ENCODE measurements around the gene GLT1D1. TPM values are rescaled to one million over a fixed set of nuclear protein-coding genes. Genes with fewer than 3 reads are reported as not detected.

Gene GLT1D1
- total RNA-seq, 1 experiment from 2014 or later: not detected

DNA sequence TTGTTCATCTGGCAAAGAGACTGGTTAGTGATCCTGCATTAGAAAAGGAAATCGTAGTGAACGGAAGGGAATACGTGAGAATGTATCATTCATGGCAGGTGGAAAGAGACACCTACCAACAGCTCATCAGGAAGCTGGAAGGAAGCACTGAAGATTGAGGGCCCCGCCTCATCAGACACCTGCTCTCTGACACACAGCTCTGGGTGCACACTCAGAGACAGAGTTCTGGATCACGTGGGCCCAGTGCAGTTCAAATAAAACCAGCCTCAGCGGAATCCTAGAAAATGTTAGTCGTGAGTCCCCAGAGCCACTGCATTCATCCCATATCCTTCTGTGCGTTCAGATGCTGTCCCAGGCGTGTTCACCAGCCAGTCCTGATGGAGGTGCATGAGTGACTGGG lies 129.7 kb downstream of the GLT1D1 start:
- H4K20me1 ChIP-seq (ENCODE audit: low read length): no peaks in the 10 kb centered on the region
- H3K27ac ChIP-seq (ENCODE audit: low read length): no peak overlapping the region
- no peak overlapping the region for H3K4me2 ChIP-seq (ENCODE audit: low read length)
- H2AFZ ChIP-seq (ENCODE audit: low read length): no peak overlapping the region
- H3K27me3 ChIP-seq (ENCODE audit: low read length): peaks cover 80% of the 10 kb centered on the region
- H3K4me1 ChIP-seq (ENCODE audit: insufficient read depth, low read length): no peaks in the 10 kb centered on the region
- no peaks in the 10 kb centered on the region for H3K36me3 ChIP-seq (ENCODE audit: low read depth, low read length)
- H3K79me2 ChIP-seq (ENCODE audit: low read length): no peaks in the 10 kb centered on the region
- POLR2A ChIA-PET (ENCODE audit: unreplicated experiment): no interaction called here
- intact Hi-C loops (cut with micrococcal nuclease): no loop called here
- no peaks in the 10 kb centered on the region for H3F3A ChIP-seq (ENCODE audit: low read length, unreplicated experiment)
- CTCF ChIA-PET: no interaction called here
- no peaks in the 10 kb centered on the region for H3K9me3 ChIP-seq (ENCODE audit: low read length)
- H3K4me3 ChIP-seq (ENCODE audit: low read length): no peak overlapping the region
- no peak for ATAC-seq
- H3K9ac ChIP-seq (ENCODE audit: low read length): no peak overlapping the region
- no peaks in the 10 kb centered on the region for H3K9me2 ChIP-seq (replicated peaks; ENCODE audit: low read length)
- TF ChIP-seq EZH2 (IDR thresholded peaks at IDR 0.05; ENCODE audit: low read length, unreplicated experiment) (no peak), EZH2phosphoT487 (IDR thresholded peaks at IDR 0.05; ENCODE audit: borderline replicate concordance, low read length) (no peak), CTCF (conservative IDR thresholded peaks at IDR 0.05; ENCODE audit: low read depth, low read length) (no peak)
- DNase-seq: no peak
- BruUV-seq (replicated peaks): no TSS peak

DNA sequence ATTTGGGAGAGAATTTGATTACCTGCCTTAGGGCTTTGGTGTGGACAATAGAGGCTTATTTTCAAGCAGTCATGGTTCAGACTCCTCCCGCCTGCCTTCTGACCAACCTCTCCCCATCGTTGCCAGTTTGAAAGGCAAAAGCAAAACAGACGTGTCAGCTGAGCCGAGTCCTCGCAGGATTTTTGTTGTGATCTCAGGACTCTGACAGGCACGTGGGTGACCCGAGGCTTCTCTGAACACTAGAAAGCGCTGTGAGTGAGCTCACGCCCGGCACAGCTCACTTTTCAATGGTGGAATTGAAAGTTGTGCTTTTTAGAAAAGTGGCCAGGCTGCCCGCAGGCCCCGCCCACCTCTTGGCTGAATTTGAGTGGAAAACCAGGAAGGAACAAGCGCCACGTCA lies 130.1 kb downstream of the GLT1D1 start:
- no TSS peak for BruUV-seq (replicated peaks)
- Histone ChIP-seq H4K20me1 (ENCODE audit: low read length) (no peaks in the 10 kb centered on the region), H3K9me3 (ENCODE audit: low read length) (no peaks in the 10 kb centered on the region), H3K27me3 (ENCODE audit: low read length) (peaks cover 79% of the 10 kb centered on the region), H3K4me2 (ENCODE audit: low read length) (no peak overlapping the region), H3K79me2 (ENCODE audit: low read length) (no peaks in the 10 kb centered on the region), H3K9ac (ENCODE audit: low read length) (no peak overlapping the region), H2AFZ (ENCODE audit: low read length) (no peak overlapping the region), H3K27ac (ENCODE audit: low read length) (no peak overlapping the region), H3F3A (ENCODE audit: low read length, unreplicated experiment) (no peaks in the 10 kb centered on the region), H3K9me2 (replicated peaks; ENCODE audit: low read length) (no peaks in the 10 kb centered on the region), H3K4me1 (ENCODE audit: insufficient read depth, low read length) (no peaks in the 10 kb centered on the region), H3K36me3 (ENCODE audit: low read depth, low read length) (no peaks in the 10 kb centered on the region), H3K4me3 (ENCODE audit: low read length) (no peak overlapping the region)
- ChIA-PET CTCF (no interaction called here), POLR2A (ENCODE audit: unreplicated experiment) (no interaction called here)
- ATAC-seq: no peak
- no peak for DNase-seq
- TF ChIP-seq CTCF (conservative IDR thresholded peaks at IDR 0.05; ENCODE audit: low read depth, low read length): no peak
- no peak for TF ChIP-seq EZH2phosphoT487 (IDR thresholded peaks at IDR 0.05; ENCODE audit: borderline replicate concordance, low read length)
- intact Hi-C loops (cut with micrococcal nuclease): no loop called here

DNA sequence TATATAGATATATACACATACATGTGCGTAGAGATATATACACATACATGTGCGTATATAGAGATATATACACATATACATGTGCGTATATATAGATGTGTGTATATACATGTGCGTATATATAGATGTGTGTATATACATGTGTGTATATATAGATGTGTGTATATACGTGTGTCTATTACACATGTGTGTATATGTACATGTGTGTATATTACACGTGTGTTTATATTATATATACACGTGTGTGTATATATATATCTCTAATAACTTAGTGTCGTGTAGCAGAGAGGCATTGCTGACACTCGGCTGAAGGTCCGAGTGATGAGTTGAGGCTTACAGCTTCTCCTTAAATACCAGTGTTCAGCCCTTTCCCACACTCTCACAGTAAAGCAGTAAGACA lies 133.7 kb downstream of the GLT1D1 start:
- no peak overlapping the region for H3K27ac ChIP-seq (ENCODE audit: low read length)
- peaks cover 51% of the 10 kb centered on the region for H3K27me3 ChIP-seq (ENCODE audit: low read length)
- no TSS peak for BruUV-seq (replicated peaks)
- H3K4me2 ChIP-seq (ENCODE audit: low read length): no peak overlapping the region
- H3K36me3 ChIP-seq (ENCODE audit: low read depth, low read length): no peaks in the 10 kb centered on the region
- no peaks in the 10 kb centered on the region for H3K9me2 ChIP-seq (replicated peaks; ENCODE audit: low read length)
- H3K9me3 ChIP-seq (ENCODE audit: low read length): no peaks in the 10 kb centered on the region
- H3K4me3 ChIP-seq (ENCODE audit: low read length): no peak overlapping the region
- H4K20me1 ChIP-seq (ENCODE audit: low read length): no peaks in the 10 kb centered on the region
- no peaks in the 10 kb centered on the region for H3K79me2 ChIP-seq (ENCODE audit: low read length)
- intact Hi-C loops (cut with micrococcal nuclease): no loop called here
- no peak overlapping the region for H3K9ac ChIP-seq (ENCODE audit: low read length)
- CTCF ChIA-PET: no interaction called here
- no peaks in the 10 kb centered on the region for H3F3A ChIP-seq (ENCODE audit: low read length, unreplicated experiment)
- POLR2A ChIA-PET (ENCODE audit: unreplicated experiment): no interaction called here
- H2AFZ ChIP-seq (ENCODE audit: low read length): no peak overlapping the region
- no peak for ATAC-seq
- H3K4me1 ChIP-seq (ENCODE audit: insufficient read depth, low read length): no peaks in the 10 kb centered on the region
- no peak for TF ChIP-seq CTCF (conservative IDR thresholded peaks at IDR 0.05; ENCODE audit: low read depth, low read length)
- no peak for TF ChIP-seq EZH2 (IDR thresholded peaks at IDR 0.05; ENCODE audit: low read length, unreplicated experiment)
- TF ChIP-seq EZH2phosphoT487 (IDR thresholded peaks at IDR 0.05; ENCODE audit: borderline replicate concordance, low read length): no peak
- DNase-seq: no peak

All from PC-3 (cell line).